HG02571 (cell line): ENCODE data around the gene DOCK1.
"Not testable (repeated sequence)": the region's sequence is repeated elsewhere in the genome, so short reads cannot be mapped to it uniquely, and the experiment has no call there.

Experiments used
- ATAC-seq: cut with Tn5 transposase; IDR thresholded peaks from one replicate; pipeline ENCODE4 v1.9.1; 2021; ENCODE audit warnings: mild to moderate bottlenecking, moderate library complexity; ENCODE audit not compliant: unreplicated experiment

DOCK1 gene

GRCh38 chr10:127298381-127298780 is 393.2 kb downstream of the DOCK1 start:
- ATAC-seq = no peak

DNA sequence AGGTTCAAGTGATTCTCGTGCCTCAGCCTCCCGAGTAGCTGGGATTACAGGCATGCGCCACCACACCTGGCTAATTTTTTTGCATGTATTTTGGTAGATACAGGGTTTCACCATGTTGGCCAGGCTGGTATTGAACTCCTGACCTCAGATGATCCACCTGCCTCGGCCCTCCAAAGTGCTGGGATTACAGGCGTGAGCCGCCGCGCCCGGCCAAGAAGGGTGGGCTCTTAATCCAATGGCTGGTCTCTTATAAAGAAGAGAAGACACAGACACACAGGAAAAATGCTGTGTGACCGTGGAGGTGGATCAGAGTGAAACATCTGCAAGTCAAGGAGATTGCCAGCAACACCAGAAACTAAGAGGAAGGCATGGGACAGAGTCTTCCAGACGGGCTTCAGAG is 394.0 kb downstream of the DOCK1 start:
- ATAC-seq = not testable (repeated sequence)

DNA sequence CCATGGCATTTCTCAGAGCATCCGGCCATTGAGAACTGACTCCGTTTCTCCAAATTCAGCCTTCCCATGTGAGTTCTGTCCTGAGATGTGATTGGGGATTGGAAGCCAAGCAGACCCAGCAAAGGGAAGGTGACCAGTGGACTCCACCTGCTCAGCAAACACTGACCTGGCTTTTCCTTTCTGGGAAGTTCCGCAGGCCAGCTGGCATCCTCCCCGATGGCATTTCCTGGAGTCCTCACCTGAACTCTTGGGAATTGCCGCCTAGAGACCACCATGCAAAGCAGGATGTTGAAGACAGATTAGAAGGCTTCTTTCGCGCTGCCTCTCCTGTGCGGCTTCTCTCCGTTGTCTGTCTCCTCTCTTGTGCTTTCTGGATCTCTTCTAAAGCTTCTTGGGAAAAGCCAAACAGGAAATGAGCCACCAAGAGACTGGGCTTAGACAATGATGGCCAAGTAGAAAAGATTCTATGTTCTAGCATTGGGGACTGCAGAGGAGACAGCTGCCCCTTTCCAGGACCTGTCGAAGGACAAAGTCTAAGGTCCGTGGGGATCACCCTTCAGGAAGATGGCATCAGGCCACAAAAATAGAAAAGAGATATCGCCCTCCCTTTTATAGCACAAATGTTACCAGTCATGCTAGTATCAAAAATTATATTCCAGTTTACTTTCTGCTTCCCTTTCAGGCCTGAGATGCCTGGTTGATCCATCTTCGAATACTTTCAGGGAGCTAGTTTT is 394.9 kb downstream of the DOCK1 start:
- no peak for ATAC-seq

DNA sequence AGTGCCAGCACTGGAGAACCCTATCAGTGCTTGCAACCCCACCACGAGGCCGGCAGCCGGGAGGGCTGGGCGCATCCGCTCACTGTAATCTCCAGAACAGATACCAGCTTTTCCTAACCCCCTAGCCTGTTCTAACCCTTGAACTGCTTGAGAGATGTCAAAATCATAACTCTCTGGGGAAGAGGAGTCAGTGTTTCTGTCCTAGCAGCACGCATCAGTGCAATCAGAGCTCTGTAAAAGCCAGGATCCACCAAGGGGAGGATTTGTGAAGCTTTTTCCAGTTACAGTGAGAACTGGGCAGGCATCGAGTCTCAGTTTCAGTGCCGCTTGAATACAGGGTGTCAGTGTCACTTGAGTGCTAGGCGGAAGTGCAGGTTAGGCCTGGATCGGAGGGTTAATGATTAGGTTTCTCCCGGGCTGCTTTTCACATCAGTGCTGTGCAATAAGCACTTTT is 395.7 kb downstream of the DOCK1 start:
- ATAC-seq = no peak

- no peak for ATAC-seq
Measured at GRCh38 chr10:127302343-127302742, 397.1 kb downstream of the DOCK1 start.

DNA sequence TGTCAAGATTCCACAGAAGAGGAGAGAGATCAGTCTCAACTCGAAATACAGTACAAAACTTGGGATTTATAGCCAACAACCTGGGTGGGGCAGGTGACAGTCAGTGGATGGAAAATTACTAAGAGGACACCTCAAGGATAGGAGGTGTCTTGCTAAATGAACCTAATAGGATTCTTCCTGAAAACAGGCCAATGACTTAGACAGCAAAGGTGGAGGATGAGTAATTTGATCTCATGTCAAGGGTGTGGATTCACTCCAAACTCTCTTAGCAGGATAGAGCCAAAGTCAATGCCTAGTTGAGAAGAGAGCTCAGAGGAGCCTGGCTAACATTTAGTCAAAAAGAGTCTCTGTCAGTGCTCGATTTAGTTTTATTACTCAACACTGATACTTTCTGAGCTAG is 397.9 kb downstream of the DOCK1 start:
- ATAC-seq = no peak

DNA sequence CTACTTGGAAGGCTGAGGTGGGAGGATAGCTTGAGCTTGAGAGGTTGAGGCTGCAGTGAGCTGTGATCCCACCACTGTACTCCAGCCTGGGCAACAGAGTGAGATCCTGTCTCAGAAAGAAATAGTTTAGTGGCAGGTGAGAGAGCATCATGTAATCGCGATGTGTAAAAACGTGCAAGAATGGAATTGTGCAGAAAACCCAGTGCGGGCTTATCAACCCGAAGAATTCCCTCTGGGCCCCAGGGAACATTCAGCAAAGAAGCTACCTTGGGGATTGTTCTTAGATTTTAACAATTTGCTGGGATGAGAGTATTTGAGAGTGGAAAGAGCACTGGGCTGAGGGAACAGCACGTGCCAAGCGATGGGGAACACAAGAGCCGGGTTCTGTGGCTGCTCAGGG is 398.5 kb downstream of the DOCK1 start:
- no peak for ATAC-seq

DNA sequence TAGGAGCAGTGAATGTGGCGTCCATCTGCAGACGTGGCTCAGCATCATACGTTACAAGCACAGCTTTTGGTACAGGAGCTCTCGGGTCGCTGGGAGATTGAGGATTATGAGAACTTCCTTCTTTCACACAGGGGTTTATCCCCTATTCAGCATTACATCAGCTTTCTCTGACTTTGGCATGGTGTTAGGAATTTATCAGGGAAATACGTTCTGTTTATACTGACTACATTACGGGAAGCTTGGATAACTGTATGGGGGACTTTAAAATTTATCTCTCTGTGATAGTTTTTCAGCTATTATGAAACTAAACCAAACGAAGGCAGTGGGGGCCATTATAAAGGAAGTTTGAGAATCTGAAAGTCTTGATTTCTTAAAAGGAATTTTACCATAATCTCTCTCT is 401.3 kb downstream of the DOCK1 start:
- ATAC-seq = no peak

DNA sequence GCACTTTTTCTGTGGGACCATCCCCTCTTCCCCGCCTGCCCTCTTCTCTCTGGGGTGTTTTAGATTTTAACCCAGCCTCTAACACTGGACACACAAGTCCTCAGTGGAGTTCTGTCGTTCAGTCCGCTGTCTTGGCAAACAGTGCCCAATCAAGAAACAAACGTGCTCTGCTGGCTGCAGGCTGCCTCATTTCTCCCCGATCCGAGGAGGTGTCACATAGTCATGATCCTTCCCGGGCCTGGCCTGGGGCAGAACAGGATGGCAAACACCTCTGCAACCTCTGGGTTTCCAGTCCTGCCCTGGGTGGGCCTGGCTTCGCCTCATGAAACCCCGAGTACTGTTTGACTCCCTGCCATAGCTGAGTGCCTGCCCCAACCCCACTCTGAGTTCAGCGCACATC is 402.1 kb downstream of the DOCK1 start:
- ATAC-seq = no peak

- ATAC-seq = no peak
Measured at GRCh38 chr10:127308031-127308430, 402.8 kb downstream of the DOCK1 start.

- ATAC-seq = not testable (repeated sequence)
Measured at GRCh38 chr10:127309619-127310018, 404.4 kb downstream of the DOCK1 start.

DNA sequence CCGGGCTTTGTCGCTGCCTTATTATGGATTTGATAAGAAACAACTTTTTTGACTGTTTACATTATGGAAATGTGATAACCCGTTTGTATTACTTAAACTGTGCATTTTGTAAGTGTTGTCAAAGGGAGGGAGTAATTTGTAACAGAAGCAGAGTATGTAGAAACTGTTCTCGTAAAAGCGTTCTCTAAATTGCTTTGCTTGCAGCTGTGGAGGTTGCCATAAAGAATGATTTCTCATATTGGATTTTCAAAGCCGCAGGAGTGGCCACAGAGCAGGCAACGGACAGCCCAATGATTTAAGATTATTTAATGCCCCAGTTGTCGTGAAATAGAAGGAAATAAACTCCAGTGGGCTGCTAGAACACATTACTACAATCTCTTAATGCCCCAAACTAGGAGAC is 405.2 kb downstream of the DOCK1 start:
- no peak for ATAC-seq

- no peak for ATAC-seq
Measured at GRCh38 chr10:127310923-127311322, 405.7 kb downstream of the DOCK1 start.

- no peak for ATAC-seq
Measured at GRCh38 chr10:127313996-127314700, 408.9 kb downstream of the DOCK1 start.

GRCh38 chr10:127314797-127315196 is 409.6 kb downstream of the DOCK1 start:
- no peak for ATAC-seq

DNA sequence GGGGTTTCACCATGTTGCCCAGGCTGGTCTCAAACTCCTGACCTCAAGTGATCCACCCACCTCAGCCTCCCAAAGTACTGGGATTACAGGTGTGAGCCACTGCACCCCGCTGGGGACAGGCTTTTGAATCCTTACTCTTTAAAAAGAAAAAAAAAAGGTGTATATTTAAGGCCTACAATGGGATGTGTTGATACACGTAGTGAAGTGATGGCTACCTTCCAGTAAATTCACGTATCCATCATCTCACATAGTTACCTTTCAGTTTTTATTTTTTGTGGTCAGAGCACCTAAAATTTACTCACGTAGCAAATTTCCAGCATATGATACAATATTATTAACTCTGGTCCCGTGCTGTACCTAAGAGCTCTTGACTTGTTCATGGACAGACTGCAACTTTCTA is 410.7 kb downstream of the DOCK1 start:
- ATAC-seq = no peak

DNA sequence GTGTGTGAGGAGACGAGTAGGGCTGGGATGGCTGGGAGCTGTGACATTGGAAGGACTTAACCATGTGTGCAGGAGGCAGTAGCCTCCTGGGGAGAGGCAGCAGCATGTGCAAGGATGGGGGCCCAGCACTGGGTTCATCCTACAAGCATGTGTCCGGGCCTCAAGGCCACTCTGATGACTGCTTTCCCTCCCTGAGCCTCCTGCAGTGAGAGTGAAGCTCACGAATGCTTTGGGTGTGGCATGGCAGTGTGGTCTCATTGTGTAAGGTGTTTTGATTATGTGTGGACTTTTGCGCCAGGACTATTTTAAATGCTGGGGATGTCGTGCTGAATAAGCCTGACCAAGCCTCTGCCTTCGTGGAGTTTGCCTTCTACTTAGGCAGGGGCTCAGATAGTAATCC is 413.2 kb downstream of the DOCK1 start:
- no peak for ATAC-seq

DNA sequence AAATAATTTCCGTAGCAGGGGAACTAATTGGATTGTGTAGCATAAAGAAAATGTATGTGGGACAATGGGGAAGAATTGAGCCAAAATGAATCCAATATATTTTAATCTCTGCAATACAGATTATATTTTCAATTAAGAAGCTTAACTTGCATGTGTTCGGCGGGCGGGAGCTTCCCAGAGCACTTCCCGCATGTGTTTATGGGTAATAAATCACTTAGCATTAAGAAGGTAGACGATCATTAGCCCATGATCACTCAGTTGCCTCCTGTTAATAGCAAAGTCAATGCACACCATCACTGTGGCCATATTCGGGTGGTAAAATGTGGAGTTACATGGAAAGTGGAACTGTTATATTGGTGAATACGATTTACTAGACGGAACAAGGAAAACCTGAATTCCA is 414.0 kb downstream of the DOCK1 start:
- no peak for ATAC-seq

DNA sequence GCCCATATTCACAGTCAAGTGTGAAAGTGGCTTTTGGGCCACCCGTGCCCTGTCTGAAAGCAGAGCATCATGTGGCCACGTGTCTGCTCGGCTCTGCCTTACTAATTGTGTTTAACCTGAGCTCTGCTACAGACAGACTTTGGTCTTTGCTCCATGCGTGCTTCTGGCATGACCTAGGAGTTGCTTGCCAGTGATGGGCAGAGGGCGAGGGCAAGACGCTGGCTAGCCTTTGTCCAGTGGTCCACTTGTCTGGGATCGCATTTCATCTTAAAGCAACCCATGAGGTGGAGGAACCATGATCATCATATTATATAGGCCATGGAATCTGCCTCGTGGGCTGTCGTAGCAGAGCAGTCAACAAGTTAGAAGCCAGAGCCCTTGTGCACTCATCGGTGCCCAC is 414.5 kb downstream of the DOCK1 start:
- no peak for ATAC-seq

DNA sequence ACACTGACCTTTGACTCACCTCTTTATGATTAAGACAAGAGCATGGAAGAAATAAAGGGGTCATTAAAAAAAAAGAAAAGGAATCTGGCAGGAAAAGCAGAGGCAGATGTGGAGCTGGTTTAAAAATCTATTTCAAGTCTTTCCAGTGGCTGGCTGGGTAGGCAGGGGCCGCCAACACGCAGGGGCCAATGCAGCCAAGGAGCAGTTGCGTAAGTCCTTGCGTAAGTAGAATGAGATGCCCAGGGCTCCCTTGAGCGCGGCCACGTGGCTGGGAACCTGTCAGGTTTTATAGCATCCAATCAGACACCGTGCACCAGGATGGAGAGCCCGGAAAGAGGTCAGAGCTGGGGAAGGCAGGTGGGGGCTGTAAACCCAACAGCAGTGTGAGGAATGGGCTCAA is 414.9 kb downstream of the DOCK1 start:
- ATAC-seq = no peak

GRCh38 chr10:127322286-127322685 is 417.1 kb downstream of the DOCK1 start:
- no peak for ATAC-seq

- ATAC-seq = no peak
Measured at GRCh38 chr10:127325506-127325905, 420.3 kb downstream of the DOCK1 start.

GRCh38 chr10:127326883-127327282 is 421.7 kb downstream of the DOCK1 start:
- ATAC-seq = no peak
